Measurements from ENCODE around the gene STMN3.
"Not testable (repeated sequence)": the region's sequence is repeated elsewhere in the genome, so short reads cannot be mapped to it uniquely, and the experiment has no call there.

GRCh38 chr20:63601679-63602078 lies 51.5 kb downstream of the STMN3 start:
- not testable (repeated sequence) for TF ChIP-seq EZH2 (IDR thresholded peaks at IDR 0.05); POLR2AphosphoS5 (IDR thresholded peaks at IDR 0.05; ENCODE audit: borderline replicate concordance, low read depth, low read length)

Data from SK-N-MC (cell line).